ENCODE results near the gene MAP1B.

Gene MAP1B

GRCh38 chr5:72096602-72097188, 10.6 kb upstream of the MAP1B start:
- TF ChIP-seq, protein P1, sequence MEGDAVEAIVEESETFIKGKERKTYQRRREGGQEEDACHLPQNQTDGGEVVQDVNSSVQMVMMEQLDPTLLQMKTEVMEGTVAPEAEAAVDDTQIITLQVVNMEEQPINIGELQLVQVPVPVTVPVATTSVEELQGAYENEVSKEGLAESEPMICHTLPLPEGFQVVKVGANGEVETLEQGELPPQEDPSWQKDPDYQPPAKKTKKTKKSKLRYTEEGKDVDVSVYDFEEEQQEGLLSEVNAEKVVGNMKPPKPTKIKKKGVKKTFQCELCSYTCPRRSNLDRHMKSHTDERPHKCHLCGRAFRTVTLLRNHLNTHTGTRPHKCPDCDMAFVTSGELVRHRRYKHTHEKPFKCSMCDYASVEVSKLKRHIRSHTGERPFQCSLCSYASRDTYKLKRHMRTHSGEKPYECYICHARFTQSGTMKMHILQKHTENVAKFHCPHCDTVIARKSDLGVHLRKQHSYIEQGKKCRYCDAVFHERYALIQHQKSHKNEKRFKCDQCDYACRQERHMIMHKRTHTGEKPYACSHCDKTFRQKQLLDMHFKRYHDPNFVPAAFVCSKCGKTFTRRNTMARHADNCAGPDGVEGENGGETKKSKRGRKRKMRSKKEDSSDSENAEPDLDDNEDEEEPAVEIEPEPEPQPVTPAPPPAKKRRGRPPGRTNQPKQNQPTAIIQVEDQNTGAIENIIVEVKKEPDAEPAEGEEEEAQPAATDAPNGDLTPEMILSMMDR (IDR thresholded peaks at IDR 0.05; ENCODE audit: extremely low read depth, missing control alignments) = no peak
- DNase-seq (ENCODE audit: low spot score) = no peak

DNA sequence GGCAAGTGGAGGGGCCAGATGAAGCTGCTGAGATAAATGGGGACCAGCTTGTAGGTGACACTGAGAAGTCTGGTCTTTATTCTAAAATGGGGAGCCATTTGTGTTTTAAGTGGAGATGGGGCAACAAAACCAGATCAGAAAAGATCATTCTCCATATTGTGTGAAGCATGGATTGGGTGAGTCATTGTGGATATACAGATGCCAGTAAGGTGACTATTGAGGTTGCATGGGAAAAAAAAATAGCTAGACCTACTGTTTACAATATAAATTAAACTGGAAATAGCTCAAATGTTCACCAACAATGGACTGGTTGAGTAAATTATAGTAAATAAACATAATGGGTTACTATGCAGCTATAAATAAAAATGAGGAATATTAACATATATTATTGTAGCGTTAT, 5.4 kb upstream of the MAP1B start:
- TF ChIP-seq, protein P1 (IDR thresholded peaks at IDR 0.05; ENCODE audit: extremely low read depth, missing control alignments) = no peak
- DNase-seq (ENCODE audit: low spot score) = no peak

- TF ChIP-seq, protein P1 (IDR thresholded peaks at IDR 0.05; ENCODE audit: extremely low read depth, missing control alignments) = no peak
- DNase-seq (ENCODE audit: low spot score) = no peak
These were observed 501 bp upstream of the MAP1B start for GRCh38 chr5:72106817-72107130.

GRCh38 chr5:72107901-72108201, 576 bp downstream of the MAP1B start:
- peak; percentile 64 for DNase-seq (ENCODE audit: low spot score)
- TF ChIP-seq, protein P1 (IDR thresholded peaks at IDR 0.05; ENCODE audit: extremely low read depth, missing control alignments) = no peak

DNA sequence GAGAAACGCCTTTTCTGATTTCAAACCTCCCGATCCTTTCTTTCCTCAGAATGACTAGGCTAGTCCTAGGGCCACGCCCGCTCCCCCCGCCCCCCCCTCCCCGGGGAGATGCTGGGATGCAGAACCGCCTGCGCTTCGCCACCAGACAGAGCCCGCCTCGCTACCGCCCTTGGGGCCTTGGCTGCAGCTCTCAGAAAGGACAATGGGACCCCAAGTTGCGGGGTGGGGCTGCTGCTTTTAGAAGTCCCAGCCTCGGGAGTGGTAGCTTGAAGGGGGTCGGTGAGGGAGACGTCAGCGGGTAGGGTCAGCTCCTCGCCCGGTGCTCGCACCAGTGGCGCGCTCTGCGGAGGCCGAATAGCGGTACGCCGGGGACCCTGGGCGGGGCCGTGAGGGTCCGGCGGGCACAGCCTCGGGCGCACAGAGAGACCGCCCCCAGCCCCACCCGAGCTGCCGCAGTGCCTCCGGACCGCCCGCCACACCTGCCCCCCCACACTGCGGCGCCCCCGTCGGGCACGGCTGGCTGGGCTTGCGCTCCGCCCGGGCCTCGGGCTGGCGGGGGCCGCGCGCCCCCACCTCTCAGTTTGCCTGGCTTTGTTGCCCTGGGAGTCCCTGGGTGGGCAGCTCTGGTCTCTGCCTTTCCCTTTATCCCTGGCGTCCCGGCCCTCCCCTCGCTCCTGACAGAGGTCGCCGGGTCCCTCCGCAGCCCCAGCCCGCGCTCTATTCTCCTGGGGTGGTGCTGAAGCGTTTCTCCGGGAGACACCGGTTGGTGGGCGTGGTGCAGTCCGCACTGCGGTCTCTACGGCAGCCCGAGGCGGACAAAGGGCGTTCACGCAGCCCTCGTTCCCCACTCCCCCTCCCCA, 1.2 kb downstream of the MAP1B start:
- TF ChIP-seq, protein P1 (IDR thresholded peaks at IDR 0.05; ENCODE audit: extremely low read depth, missing control alignments) = no peak
- DNase-seq (ENCODE audit: low spot score) = peak; percentile 56

DNA sequence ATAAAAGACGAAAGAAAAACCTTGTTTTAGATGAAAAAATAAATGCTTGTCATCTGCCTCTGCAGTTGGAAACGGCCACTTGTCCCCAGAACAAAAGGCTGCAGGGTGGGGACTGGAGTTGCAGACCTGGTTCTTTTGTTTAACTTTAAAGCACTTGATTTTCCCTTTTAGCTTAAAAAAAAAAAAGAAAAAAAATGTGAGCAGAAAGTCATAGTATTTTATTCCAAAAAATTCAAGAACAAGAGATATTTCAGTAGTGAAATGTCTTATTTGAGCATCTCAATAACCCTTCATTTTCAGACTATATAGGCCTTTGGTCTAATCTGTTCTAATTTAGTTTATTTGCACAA, 1.8 kb downstream of the MAP1B start:
- TF ChIP-seq, protein P1 (IDR thresholded peaks at IDR 0.05; ENCODE audit: extremely low read depth, missing control alignments) = no peak
- DNase-seq (ENCODE audit: low spot score) = no peak

DNA sequence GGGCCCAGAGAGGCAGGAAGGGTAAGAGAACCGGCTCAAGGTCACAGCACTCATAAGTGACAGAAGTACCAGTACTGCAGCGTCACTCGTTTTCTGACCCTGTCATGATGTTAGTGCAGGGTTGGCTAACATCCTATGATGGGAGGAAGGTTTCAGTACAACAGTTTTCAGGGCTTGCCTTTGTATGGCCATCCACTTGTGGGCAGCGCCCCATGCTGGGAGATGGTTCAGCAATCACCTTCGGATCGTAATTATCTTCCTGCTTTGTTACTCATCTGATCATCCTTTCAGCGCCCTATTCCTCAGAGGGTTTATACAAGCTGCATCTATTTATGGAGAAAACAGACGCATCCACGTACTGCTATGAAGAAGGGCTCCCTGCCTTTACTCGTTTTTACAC, 2.4 kb downstream of the MAP1B start:
- DNase-seq (ENCODE audit: low spot score) = no peak
- TF ChIP-seq, protein P1 (IDR thresholded peaks at IDR 0.05; ENCODE audit: extremely low read depth, missing control alignments) = no peak

All from GM20000 (cell line).